GM12878 (cell line): ENCODE data around the gene VEGFA.

Source experiments
- BRCA1 ChIP-seq: IDR thresholded peaks from 2 replicates; pipeline ENCODE4 v1.6.1; 2011; ENCODE audit warnings: low read depth, low read length, improper control_type of control experiment
- CTCF ChIP-seq, 3 experiments: IDR thresholded peaks in 2 of 3; conservative IDR thresholded peaks in 1 of 3; 2 replicates each; pipeline ENCODE4 v1.5.1; 2011; ENCODE audit warnings: low read depth in 3 of 3, low read length in 3 of 3, mild to moderate bottlenecking in 3 of 3, control low read depth in 2 of 3, moderate library complexity in 2 of 3, inconsistent platforms in 1 of 3, mixed read lengths in 1 of 3; ENCODE audit not compliant: control insufficient read depth in 2 of 3, insufficient read depth in 1 of 3; ENCODE audit errors: extremely low read depth in 1 of 3
- HCFC1 ChIP-seq: fragments of 150-350 bp; IDR thresholded peaks from 2 replicates; pipeline ENCODE4 v1.6.1; 2014; ENCODE audit warnings: low read length
- IKZF1 ChIP-seq: fragments of 450-650 bp; conservative IDR thresholded peaks from 2 replicates; pipeline ENCODE4 v1.6.1; 2017; ENCODE audit warnings: antibody characterized with exemption, mild to moderate bottlenecking
- PAX8 ChIP-seq: fragments of 450-650 bp; IDR thresholded peaks from 2 replicates; pipeline ENCODE4 v1.6.1; 2017; ENCODE audit warnings: mild to moderate bottlenecking, moderate library complexity
- POLR2A ChIP-seq: IDR thresholded peaks from 2 replicates; pipeline ENCODE4 v1.6.1; 2011; ENCODE audit warnings: low read depth, mild to moderate bottlenecking, low read length
- POLR2AphosphoS2 ChIP-seq: IDR thresholded peaks from 2 replicates; pipeline ENCODE4 v1.6.1; 2011; ENCODE audit warnings: low read depth, mild to moderate bottlenecking, low read length, improper control_type of control experiment, moderate library complexity
- SKIL ChIP-seq: fragments of 450-650 bp; IDR thresholded peaks from 2 replicates; pipeline ENCODE4 v1.6.1; 2017; ENCODE audit warnings: mild to moderate bottlenecking, low read depth, inconsistent platforms; ENCODE audit not compliant: poor library complexity, severe bottlenecking
- ZNF24 ChIP-seq: fragments of 450-650 bp; IDR thresholded peaks from 2 replicates; pipeline ENCODE4 v1.6.1; 2017; ENCODE audit warnings: antibody characterized with exemption, mild to moderate bottlenecking

GRCh38 chr6:43762410-43762768 is 7.6 kb upstream of the VEGFA start:
- TF ChIP-seq PAX8 (no peak), IKZF1 (no peak), ZNF24 (no peak), POLR2AphosphoS2 (no peak), BRCA1 (no peak), SKIL (no peak), HCFC1 (no peak), POLR2A (no peak), CTCF (IDR thresholded peaks at IDR 0.05 in 2 of 3, conservative IDR thresholded peaks at IDR 0.05 in 1 of 3; ENCODE audit: control insufficient read depth in 2 of 3, extremely low read depth in 1 of 3, insufficient read depth in 1 of 3, low read depth in 3 of 3, low read length in 3 of 3) (no peak)
